Measurements from ENCODE around the gene OR4D2.

OR4D2 gene

GRCh38 chr17:58219789-58220183 lies 53.0 kb downstream of the OR4D2 start:
- no peak for TF ChIP-seq MAX (IDR thresholded peaks at IDR 0.05)
- TF ChIP-seq TAF1 (IDR thresholded peaks at IDR 0.05; ENCODE audit: low read depth), result no peak
- TF ChIP-seq TEAD4 (IDR thresholded peaks at IDR 0.05), result no peak
- no peak for TF ChIP-seq RAD21 (IDR thresholded peaks at IDR 0.05; ENCODE audit: low read depth)
- no peak for TF ChIP-seq EP300 (IDR thresholded peaks at IDR 0.05; ENCODE audit: borderline replicate concordance)
- TF ChIP-seq NFIC (IDR thresholded peaks at IDR 0.05), result no peak
- TF ChIP-seq FOXM1 (IDR thresholded peaks at IDR 0.05; ENCODE audit: borderline replicate concordance, low read depth), result no peak
- no peak for TF ChIP-seq CREB1 (IDR thresholded peaks at IDR 0.05; ENCODE audit: low read depth)
- no peak for TF ChIP-seq CEBPB (IDR thresholded peaks at IDR 0.05)
- no peak for TF ChIP-seq ZBTB7A (IDR thresholded peaks at IDR 0.05; ENCODE audit: low read depth)
- no peak for TF ChIP-seq YY1 (IDR thresholded peaks at IDR 0.05; ENCODE audit: low read depth)
- TF ChIP-seq EGR1 (IDR thresholded peaks at IDR 0.05), result no peak
- no peak for TF ChIP-seq REST (IDR thresholded peaks at IDR 0.05; ENCODE audit: low read depth)
- no peak for TF ChIP-seq TCF12 (IDR thresholded peaks at IDR 0.05; ENCODE audit: low read depth)

Data from Ishikawa (cell line).